ENCODE results near the gene EYS. TPM values are rescaled to one million over a fixed set of nuclear protein-coding genes. Genes with fewer than 3 reads are reported as not detected.
"Not testable (repeated sequence)": the region's sequence is repeated elsewhere in the genome, so short reads cannot be mapped to it uniquely, and the experiment has no call there.

Gene EYS
- total and polyA plus RNA-seq, 7 donors, result 0.07 to 0.46 TPM; not detected in 5

DNA sequence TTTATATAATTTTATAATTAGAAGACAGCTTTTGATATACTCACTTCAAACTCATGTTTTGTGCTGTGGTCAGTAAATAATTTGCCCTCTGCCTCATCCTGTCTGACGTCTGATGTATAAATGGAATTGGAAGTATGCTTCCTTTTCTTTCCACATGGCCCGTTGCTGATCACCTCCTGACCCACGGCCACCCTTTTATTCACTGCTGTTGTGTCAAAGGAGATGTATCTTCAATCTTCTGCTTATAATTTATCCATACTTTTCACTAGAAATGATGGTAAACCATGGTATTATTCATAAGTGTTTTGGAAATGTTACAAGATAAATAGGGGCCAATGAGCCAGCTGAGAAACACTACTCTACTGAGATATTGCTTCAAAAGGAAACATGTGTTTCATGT lies 1229.6 kb downstream of the EYS start:
- intact Hi-C loops (cut with DNase I), result no loop called here
- H3K4me3 ChIP-seq, result no peak overlapping the region
- H3K4me1 ChIP-seq, result no peaks in the 10 kb centered on the region
- H3K9me3 ChIP-seq, result no peaks in the 10 kb centered on the region
- no peaks in the 10 kb centered on the region for H3K36me3 ChIP-seq
- 68 to 70% methylated on average over 3 of the region's 3 CpGs for WGBS, 2 donors
- TF ChIP-seq POLR2A (IDR thresholded peaks at IDR 0.05), result no peak
- no peak for DNase-seq
- H3K27ac ChIP-seq, result no peak overlapping the region
- H3K27me3 ChIP-seq, result no peaks in the 10 kb centered on the region

DNA sequence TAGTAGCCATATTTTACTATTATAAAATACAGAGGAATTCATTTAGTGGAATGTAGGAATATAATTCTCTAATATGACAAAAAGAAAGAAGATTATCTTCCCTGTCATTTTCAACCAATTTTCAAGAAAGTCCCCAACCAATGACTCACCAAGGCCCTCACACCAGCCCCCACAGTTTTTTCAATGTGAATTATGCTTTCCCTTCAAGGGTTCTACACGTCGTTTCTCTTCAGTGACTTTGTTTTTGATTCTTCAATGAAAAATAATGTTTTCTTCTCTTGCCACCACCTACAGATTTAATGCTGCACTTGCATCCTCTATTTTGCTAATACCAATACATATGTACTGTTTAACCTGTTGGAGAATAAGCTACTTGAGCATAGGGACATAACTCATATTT lies 1230.1 kb downstream of the EYS start:
- Histone ChIP-seq H3K9me3 (no peaks in the 10 kb centered on the region), H3K36me3 (no peaks in the 10 kb centered on the region), H3K27ac (no peak overlapping the region), H3K4me1 (no peaks in the 10 kb centered on the region), H3K27me3 (no peaks in the 10 kb centered on the region), H3K4me3 (no peak overlapping the region)
- intact Hi-C loops (cut with DNase I), result no loop called here
- DNase-seq, result no peak
- WGBS, 2 donors, result 76 to 78% methylated on average over 2 of the region's 2 CpGs
- TF ChIP-seq POLR2AphosphoS5 (IDR thresholded peaks at IDR 0.05) (no peak), EP300 (IDR thresholded peaks at IDR 0.05) (no peak), POLR2A (IDR thresholded peaks at IDR 0.05) (no peak)
- TF ChIP-seq, protein P1, sequence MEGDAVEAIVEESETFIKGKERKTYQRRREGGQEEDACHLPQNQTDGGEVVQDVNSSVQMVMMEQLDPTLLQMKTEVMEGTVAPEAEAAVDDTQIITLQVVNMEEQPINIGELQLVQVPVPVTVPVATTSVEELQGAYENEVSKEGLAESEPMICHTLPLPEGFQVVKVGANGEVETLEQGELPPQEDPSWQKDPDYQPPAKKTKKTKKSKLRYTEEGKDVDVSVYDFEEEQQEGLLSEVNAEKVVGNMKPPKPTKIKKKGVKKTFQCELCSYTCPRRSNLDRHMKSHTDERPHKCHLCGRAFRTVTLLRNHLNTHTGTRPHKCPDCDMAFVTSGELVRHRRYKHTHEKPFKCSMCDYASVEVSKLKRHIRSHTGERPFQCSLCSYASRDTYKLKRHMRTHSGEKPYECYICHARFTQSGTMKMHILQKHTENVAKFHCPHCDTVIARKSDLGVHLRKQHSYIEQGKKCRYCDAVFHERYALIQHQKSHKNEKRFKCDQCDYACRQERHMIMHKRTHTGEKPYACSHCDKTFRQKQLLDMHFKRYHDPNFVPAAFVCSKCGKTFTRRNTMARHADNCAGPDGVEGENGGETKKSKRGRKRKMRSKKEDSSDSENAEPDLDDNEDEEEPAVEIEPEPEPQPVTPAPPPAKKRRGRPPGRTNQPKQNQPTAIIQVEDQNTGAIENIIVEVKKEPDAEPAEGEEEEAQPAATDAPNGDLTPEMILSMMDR (IDR thresholded peaks at IDR 0.05), result no peak

DNA sequence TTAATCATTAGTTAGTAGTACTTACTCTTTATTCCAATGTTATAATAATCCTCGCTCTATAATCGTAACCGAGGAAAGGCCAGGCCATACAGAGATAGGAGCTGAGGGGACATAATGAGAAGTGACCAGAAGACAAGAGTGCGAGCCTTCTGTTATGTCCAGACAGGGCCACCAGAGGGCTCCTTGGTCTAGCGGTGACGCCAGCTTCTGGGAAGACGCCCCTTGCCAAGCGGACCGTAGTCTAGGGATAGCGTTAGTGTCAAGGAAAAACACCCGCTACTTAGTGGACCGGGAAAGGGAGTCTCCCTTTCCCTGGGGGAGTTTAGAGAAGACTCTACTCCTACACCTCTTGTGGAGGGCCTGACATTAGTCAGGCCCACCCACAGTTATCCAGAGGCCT lies 1237.6 kb downstream of the EYS start:
- H3K4me3 ChIP-seq; DNase-seq; H3K27ac ChIP-seq; H3K9me3 ChIP-seq; H3K27me3 ChIP-seq; intact Hi-C loops (cut with DNase I); H3K36me3 ChIP-seq; H3K4me1 ChIP-seq: not testable (repeated sequence)
- WGBS, 2 donors, result 86 to 89% methylated on average over 12 of the region's 12 CpGs

DNA sequence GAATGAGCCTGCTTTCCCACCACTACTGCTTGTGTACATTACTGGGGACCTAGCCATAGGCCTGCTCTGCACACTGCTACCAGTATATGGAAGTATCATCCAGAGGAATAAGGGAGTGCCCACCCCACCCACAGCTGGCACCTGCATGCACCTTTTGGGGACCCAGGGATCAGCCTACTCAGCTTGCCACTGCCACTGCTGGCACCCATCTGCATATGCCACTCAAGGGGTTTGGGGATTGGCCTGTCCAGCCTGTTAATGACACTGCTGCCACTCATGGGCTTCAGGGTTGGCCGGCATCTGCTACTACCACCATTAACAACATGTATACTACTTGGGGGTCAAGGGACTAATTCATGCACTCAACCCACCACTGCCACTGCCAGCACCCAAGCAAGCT lies 1239.4 kb downstream of the EYS start:
- TF ChIP-seq POLR2A (IDR thresholded peaks at IDR 0.05) (no peak), EP300 (IDR thresholded peaks at IDR 0.05) (no peak), POLR2AphosphoS5 (IDR thresholded peaks at IDR 0.05) (no peak)
- TF ChIP-seq, protein P1 (IDR thresholded peaks at IDR 0.05), result no peak
- Histone ChIP-seq H3K4me3 (no peak overlapping the region), H3K9me3 (peaks cover 0 to 5% (median under 1%) of the 10 kb centered on the region in 4 donors), H3K27me3 (no peaks in the 10 kb centered on the region), H3K27ac (no peak overlapping the region), H3K36me3 (no peaks in the 10 kb centered on the region), H3K4me1 (peaks cover 0 to 3% (median 0%) of the 10 kb centered on the region in 4 donors)
- no peak for DNase-seq
- intact Hi-C loops (cut with DNase I), result no loop called here
- 97 to 98% methylated on average over 1 of the region's 1 CpG for WGBS, 2 donors

DNA sequence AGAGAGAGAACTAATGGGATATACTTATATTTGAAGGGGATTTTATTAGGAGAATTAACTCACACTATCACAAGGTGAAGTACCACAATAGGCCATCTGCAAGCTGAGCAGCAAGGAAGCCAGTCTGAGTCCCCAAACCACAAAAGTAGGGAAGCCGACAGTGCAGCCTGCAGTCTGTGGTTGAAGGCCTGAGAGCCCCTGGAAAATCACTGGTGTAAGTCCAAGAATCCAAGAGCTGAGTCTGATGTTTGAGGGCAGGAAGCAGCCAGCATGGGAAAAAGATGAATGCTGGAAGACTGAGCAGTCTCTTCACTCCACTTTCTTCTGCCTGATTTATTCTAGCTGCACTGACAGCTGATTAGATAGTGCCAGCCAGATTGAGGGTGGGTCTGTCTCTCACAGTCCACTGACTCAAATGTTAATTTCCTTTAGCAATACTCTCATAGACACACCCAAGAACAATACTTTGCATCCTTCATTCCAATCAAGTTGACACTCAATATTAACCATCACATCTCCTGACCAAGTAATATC lies 1247.5 kb downstream of the EYS start:
- H3K27ac ChIP-seq, result no peak overlapping the region
- no peaks in the 10 kb centered on the region for H3K9me3 ChIP-seq
- intact Hi-C loops (cut with DNase I), result no loop called here
- DNase-seq, result no peak
- H3K27me3 ChIP-seq, result no peaks in the 10 kb centered on the region
- no peak overlapping the region for H3K4me3 ChIP-seq
- TF ChIP-seq, protein P1 (IDR thresholded peaks at IDR 0.05), result no peak
- no peaks in the 10 kb centered on the region for H3K4me1 ChIP-seq
- H3K36me3 ChIP-seq, result no peaks in the 10 kb centered on the region
- 35 to 68% methylated on average over 1 of the region's 1 CpG for WGBS, 2 donors

DNA sequence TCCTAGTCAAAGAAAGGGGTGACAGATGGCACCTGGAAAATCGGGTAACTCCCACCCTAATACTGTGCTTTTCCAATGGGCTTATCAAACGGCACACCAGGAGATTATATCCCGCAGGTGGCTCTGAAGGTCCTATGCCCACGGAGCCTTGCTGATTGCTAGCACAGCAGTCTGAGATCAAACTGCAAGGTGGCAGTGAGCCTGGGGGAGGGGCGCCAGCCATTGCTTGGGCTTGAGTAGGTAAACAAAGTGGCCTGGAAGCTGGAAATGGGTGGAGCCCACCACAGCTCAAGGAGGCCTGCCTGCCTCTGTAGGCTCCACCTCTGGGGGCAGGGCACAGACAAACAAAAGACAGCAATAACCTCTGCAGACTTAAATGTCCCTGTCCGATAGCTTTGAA lies 1258.9 kb downstream of the EYS start:
- H3K27me3 ChIP-seq; H3K4me3 ChIP-seq; H3K27ac ChIP-seq; DNase-seq; H3K9me3 ChIP-seq; H3K4me1 ChIP-seq; intact Hi-C loops (cut with DNase I); H3K36me3 ChIP-seq: not testable (repeated sequence)
- WGBS, 2 donors, result 88 to 93% methylated on average over 6 of the region's 6 CpGs
